NCI-H187 (cell line): Measurements from ENCODE around the gene IL36G.
"Not testable (repeated sequence)": the region's sequence is repeated elsewhere in the genome, so short reads cannot be mapped to it uniquely, and the experiment has no call there.

Source experiments
- DNase-seq, 2 experiments: peaks; one replicate each; lab custom pipeline; 2025; lab: John Stamatoyannopoulos, UW

Gene IL36G

GRCh38 chr2:112977559-112978056, at the start of gene IL36G:
Gene IL36G (plus strand): TSS chr2:112978006. CDS start chr2:112978639, 633 bp downstream.
- no peak for DNase-seq

DNA sequence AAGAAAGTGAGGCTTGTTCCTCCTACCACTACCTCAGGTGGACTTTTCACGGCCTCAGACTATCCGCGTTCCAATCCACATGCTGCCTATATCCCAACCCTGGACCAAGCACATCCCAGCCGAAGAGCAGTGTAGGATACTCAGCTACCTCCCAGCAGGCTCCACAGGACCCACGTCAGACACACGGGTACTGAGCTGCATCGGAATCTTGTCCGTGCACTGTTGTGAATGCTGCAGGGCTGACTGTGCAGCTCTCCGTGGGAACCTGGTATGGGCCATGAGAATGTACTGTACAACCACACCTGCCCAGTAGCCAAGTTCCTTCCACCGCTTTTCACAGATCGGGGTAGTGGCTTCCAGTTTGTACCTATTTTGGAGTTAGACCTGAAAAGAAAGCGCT, 44.5 kb upstream of the IL36G start:
- no peak for DNase-seq

GRCh38 chr2:112934117-112934516, 43.7 kb upstream of the IL36G start:
- DNase-seq: not testable (repeated sequence)

GRCh38 chr2:112936927-112937232, 40.9 kb upstream of the IL36G start:
- no peak for DNase-seq

DNA sequence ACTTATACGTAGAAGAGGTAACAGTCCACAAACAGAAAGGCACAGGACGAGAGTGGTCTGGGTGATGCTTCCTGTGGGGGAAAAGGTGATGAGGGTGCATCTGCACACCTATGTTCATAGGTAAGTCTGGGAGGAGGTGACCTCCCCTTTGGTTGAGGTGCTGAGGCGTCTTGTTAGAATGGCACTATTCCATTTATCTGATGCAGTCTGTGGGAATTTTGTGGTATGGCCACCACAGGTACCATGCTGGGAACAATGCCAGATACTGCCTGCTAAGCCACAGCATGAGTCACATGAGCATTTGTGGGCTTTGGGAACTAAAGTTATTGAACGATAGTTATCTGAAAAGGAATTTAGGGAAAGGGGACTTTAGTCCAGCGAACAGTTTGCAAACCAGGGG, 38.9 kb upstream of the IL36G start:
- DNase-seq: no peak

GRCh38 chr2:112939425-112939824, 38.4 kb upstream of the IL36G start:
- DNase-seq: no peak

DNA sequence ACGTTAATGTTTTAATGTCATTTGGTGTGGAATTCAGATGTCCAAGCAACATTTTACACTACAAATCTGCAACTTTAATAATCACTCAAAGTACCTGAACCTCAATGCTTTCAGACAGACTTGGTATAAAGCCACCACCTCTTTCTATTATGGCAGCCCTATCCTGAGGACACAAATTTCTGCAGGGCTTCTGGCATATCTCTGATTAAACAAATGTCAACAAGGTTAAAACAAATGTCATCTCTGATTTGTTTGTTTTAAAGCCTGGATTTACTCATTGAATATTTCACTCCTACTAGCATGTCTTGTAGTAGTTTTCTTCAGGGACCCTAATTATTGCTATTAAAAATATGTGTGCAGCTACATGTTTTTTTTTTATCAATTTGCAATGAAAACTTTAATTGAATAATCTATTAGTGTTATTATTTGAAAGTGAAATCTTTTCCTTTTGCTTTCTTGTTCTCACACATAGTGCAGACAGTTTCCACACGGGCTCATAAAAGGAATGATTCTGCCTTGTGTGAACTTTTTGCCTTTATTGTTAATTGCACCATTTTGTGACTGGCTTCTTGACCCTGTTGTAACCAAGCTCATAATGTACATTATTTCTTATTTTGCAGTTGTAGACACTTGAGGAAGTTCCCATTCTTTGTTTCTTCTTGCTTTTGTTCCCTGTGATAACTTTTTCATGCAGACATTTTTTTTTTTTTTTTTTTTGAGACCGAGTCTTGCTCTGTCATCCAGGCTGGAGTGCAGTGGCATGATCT, 36.8 kb upstream of the IL36G start:
- no peak for DNase-seq

DNA sequence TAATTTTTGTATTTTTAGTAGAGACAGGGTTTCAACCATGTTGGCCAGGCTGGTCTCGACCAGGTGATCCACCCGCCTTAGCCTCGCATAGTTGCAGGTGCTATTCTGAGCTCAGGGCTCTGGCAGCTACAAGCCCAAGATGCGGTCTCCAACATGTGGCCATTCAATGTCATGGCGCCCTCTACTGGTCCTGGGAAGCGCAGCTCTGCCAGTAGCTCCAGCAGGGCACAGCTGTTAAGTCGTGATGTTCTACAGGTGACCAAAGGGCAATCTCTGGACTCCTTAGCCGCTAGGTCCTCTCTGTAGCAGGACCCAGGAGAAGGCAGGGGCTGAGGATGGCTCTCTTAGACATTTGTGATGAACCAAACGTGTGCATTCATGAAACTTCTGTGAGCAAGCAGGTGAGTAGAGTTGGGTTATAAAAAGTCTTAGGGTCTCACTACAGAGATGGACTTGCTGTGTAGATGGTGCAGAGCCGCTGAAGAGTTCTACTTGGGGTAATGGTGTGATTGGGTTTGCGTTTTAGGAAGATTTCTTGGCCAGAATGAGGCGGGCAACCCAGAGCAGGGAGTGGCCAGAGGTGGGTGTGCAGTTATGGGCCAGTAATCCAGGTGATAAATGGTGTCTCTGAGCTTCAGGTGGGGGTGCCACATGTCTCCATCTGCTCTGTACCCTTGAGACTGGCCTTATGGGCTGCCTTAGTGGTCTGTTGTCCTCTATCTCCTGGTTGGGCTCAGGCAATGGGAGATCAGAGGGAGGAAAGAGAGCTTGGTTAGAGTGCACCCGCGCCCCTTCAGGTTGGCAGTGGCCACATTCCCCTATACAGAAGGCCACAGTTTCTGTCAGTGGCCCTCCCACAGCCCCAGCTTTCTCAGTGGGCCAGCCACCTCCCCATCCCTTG, 35.8 kb upstream of the IL36G start:
- DNase-seq: peak in 1 of 2 experiments; percentile 45

GRCh38 chr2:112942654-112943002, 35.2 kb upstream of the IL36G start:
- no peak for DNase-seq

DNA sequence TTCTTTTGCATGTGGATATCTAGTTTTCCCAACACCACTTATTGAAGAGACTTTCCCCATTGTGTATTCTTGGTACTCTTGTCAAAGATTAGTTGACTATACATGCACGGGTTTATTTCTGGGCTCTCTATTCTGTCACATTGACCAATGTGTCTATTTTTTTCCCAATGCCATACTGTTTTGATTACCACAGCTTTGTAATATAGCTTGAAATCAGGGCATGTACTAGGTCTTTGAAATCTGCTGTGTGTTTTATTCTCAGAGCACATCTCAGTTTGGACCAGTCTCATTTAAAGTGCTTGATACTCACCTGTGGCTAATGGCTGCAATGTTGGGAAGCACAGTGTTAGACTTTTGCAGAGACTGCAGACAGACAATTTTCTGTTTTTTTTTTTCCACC, 32.8 kb upstream of the IL36G start:
- no peak for DNase-seq

GRCh38 chr2:112946086-112946485, 31.7 kb upstream of the IL36G start:
- DNase-seq: no peak

DNA sequence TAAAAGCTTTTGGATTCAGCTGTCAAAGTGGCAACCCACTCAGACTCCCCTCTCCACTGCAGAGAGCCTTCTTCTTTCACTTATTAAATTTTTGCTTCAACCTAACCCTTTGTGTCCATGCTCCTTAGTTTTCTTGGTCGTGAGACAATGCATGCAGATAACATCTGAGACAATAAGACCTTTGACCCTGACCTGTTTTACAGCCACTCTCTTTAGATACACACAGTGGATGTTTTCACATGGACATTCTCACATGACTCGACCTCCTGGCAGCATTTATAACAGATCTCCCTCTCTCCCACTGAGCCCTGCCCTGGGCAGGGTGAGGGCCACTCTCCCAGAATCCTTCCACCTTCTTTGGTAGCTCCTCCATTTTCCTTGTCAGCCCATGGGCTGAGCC, 30.4 kb upstream of the IL36G start:
- DNase-seq: no peak

- DNase-seq: no peak
Measured at GRCh38 chr2:112949456-112949855, 28.4 kb upstream of the IL36G start.

DNA sequence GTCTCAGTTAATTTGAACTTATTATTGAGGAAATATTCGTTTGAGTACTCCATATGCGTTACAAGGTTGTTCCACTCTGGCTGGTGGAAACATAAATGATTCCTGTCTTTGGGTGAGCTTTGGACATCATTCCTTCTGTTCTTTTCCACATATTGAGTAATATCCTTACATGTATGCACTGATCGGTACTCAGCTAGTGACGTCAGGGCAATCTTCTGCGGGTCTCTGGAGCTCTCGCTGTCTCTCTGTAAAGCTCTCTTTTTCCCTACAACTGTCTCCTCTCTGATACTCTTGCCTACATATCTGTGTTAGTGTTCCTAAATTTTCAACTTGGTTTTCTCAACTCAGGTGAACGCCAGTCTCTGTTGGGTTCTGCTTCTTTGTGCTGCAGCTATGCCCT, 23.4 kb upstream of the IL36G start:
- no peak for DNase-seq

DNA sequence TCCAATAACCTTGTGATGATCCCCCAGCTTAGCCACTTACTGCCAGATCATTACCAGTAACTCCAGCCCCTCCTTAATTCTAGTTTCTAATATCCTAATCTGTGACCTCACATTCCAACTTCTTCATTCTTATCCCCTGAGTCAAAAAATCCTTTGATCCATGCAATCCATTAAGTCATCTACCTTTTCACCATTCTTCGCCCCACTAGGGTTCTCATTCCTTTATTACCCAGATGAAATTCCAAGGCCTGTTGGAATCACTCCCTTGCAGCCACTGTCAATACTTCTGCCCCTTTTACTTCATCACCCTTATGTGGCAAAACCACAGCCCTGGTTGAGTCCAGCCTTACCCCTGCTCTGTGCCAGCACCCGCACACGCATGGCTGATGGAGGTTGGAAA, 20.3 kb upstream of the IL36G start:
- DNase-seq: no peak

DNA sequence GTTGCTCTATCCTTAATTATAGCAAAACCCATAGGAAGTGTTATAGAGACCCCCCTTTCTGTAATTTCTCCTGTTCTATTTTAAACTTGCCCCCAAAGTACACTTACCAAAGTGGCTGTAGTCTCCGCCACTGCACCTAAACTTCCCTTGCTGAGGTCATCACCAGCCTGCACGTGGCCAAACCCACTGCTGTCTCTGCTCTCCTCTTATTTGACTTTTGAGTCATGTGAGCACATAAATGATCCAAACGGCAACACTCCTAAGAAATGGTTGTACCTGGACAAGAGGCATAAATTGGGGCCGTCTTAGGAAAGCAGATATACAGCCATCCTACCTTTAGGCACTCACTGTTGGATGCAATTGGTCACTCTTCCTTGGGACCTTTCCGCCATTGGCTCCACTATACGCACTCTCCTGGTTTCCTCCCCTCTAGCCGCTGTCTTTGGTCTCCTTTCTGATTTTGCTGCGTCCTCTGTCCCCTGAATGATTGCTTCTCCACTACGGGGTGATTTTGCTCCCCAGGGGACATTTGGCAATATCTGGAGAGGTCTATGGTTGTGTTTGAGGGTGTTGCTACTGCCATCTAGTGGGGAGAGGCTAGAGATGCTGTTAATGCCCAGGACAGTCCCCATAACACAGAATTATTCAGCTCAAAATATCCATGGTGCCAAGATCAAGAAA, 19.2 kb upstream of the IL36G start:
- DNase-seq: no peak

- DNase-seq: no peak
Measured at GRCh38 chr2:112959109-112959812, 18.5 kb upstream of the IL36G start.

- no peak for DNase-seq
Measured at GRCh38 chr2:112960230-112960825, 17.5 kb upstream of the IL36G start.

DNA sequence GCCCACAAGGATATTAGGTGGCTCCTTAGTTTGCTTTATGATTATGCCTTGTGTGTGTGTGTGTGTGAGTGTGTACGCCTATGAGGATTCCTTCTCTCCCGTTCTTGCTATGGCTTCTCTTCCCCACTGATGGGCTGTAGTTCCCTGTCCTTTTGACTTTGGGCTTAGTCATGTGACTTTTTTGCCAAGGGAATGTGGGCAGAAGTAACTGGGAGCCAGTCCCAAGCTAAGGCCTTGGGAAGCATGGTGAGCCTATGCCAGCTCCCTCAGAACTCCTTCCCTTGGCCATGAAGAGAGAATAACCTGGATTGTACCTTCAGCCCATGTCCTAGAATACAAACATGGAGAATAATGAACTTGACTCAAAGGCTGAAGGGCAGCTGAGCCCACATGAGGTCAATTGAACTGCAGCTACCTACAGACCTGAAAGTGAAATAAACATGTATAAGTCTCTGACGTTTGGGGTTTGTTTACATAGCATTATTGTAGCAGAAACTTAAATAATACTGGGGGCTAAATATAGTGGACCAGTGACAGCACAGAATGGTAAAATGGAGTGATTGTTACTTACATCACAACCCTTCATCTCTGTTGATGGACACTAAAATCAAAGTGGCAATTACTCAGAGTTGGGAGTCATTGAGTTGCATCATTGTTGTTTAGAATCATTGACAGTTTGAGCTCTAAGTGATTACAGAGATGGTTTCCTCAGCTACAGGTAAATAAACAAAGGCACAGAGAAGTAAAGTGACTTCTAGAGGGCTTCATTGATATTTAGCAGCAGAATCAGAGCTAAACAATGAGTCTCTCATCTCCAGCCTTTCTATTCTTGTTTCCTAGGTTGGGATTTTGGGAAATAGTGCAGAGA, 15.3 kb upstream of the IL36G start:
- DNase-seq: no peak

DNA sequence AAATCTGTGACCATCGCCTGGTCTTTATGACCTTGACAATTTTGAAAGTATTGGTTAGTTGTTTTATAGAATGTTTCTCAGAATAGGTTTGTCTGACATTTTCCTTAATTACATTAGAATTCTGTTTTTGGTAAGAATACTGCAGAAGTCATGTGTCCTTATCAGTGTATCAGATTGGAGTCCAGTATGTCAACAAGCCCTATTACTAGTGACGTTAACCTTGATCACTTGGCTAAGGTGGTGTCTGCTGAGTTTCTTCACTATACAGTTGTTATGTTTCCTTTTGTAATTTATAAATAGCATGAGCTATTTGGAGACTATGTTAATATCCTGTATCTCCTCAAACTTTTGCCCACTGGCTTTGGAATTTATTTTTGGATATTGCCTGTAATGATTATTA, 10.8 kb upstream of the IL36G start:
- DNase-seq: no peak
